ENCODE measurements around the gene GRHL1.

DNA sequence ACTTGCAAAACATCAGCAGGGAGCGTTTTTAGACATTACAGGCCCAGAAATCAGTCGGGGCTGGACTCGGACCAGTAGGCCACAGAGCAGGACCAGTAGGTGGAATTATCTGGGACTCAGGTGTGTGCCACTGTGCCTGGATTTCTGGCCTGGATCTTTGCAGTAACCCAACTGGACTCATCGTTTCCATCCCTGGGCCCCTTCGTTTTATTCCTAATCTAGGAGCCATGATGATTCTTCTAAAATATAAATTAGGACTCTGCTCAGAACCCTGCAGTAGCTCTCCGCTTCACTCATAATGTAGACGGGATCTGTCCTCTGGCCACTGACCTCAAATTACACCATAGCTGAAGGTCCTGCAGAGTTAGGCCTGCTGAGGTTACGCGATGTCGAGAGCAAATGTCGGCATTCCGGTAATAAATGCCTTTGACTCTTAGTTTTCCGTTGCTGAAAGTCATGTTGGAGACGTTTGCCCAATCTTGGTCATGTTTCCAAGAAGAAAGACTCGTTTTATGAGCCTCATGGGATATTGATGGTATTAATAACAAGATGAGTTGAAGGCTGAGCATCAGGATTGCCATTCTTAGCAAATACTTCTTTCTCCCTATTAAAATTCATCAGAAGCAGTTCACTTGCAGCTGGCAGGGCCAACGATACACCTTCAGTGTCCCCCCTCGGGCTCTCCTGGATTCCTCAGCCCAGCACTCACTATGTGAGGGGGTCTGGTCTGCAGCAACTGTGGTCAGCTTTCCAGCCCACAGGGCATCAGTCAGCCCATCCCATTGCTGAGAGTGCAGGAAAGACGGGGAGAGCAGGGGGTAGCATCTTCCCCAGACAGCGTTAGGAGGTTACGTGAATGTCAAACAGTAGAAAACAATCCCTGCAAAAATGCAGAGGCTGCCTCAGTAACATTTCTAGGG lies 52.0 kb downstream of the GRHL1 start:
- TF ChIP-seq, protein P1, sequence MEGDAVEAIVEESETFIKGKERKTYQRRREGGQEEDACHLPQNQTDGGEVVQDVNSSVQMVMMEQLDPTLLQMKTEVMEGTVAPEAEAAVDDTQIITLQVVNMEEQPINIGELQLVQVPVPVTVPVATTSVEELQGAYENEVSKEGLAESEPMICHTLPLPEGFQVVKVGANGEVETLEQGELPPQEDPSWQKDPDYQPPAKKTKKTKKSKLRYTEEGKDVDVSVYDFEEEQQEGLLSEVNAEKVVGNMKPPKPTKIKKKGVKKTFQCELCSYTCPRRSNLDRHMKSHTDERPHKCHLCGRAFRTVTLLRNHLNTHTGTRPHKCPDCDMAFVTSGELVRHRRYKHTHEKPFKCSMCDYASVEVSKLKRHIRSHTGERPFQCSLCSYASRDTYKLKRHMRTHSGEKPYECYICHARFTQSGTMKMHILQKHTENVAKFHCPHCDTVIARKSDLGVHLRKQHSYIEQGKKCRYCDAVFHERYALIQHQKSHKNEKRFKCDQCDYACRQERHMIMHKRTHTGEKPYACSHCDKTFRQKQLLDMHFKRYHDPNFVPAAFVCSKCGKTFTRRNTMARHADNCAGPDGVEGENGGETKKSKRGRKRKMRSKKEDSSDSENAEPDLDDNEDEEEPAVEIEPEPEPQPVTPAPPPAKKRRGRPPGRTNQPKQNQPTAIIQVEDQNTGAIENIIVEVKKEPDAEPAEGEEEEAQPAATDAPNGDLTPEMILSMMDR (IDR thresholded peaks at IDR 0.05): no peak
- no peak for TF ChIP-seq POLR2A (IDR thresholded peaks at IDR 0.05)

All from testis (tissue), 2 donors.